Suppressor macrophage treated with lipopolysaccharide for 4 hours (primary cell): ENCODE measurements around the gene CDH18.

Source experiments
- DNase-seq: peaks from one replicate; pipeline ENCODE4 v3.0.0-alpha.2; 2020

The CDH18 gene

DNA sequence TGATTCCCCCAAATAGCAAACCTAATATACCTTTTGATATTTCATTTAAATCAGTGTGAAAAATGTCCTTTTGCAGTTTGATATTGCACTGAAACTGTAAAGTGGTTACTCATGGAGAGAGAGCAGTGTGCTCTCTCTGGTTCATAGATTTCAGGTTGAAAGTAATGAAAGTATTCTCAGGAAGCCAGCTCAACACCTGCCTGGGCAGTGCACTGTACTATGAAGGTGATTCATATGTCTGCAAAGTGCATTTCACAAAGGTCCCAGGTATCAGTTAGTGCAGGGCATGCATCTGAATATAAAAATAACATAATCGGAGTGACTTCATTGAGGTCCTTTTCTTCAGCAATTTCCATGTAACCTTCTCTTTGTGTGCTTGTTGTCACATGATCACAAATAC lies 274.3 kb downstream of the CDH18 start:
- DNase-seq: no peak

DNA sequence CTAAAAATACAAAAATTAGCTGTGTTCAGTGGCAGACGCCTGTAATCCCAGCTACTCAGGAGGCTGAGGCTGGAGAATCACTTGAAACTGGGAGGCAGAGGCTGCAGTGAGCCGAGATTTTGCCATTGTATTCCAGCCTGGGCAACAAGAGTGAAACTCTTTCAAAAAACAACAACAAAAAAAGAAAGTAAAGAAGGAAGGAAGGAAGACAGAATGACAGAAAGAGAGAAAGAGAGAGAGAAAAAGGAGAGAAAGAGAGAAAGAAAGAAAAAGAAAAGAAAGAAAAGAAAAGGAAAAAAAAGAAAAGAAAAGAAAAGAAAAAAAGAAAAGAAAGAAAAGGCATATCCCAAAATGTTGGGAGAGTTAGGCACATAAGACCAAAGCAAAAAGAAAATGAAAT lies 278.6 kb downstream of the CDH18 start:
- DNase-seq: no peak

DNA sequence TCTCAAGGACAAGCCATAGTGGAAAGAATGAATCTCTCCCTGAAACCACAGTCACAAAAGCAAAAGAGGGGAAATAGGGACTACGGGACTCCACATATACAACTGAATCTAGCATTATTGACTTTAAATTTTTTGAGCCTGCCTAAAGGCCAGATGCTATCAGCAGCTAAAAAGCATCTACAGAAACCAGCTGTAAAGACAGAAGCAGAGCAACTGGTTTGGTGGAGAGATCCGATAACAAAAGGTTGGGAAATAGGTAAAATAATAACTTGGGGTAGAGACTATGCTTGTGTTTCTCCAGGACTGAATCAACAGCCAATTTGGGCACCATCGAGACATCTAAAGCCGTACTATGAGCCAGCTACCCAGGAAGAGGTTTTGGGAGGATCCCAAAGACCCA lies 281.2 kb downstream of the CDH18 start:
- no peak for DNase-seq

DNA sequence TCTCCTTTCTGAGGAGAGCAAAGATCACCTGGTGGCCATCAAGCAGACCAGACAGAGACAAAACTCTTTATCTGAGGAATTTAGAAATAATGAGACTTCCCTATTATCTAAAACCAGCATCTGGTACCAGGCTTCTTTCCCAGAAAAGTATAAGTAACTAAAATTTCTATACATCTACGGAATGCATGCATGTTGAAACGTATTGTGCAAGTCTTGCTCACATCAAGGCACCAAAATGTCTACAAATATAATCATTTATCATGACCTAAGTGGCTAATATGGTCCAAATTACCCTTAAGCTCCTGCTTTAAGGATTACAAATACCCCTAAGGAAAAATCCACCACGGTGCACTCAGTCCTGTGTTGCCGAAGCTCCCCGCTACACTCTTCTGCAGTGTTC lies 286.3 kb downstream of the CDH18 start:
- no peak for DNase-seq

DNA sequence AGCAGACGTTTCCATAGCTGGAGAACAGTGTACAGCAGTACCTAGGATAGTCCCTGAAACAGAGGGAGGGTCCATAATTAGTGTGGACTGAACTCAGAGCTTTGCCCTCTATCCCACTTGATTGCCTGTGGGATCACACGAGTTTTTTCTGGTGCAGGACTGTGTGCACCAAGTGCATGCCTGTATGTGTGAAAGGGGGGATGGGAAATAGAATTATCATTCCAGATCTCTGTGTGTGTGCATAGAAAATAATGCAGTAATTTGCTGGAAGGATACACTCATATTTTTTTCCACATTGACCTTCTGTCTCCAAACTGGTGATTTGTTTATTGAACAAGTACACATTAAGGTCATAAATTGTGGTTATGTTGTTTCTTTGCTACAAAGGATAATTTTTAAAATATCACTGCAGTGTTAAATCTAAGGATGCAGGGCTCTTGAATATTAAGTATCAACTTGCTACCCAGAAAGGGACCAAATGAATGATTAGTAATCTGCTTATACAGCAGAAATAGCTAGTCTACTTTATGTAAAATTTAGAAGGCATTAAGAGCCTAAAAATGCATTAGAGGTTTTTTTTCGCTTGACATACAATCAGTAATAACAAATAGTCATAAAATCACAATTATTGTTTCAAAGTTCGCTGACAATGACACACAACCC lies 292.9 kb downstream of the CDH18 start:
- no peak for DNase-seq

DNA sequence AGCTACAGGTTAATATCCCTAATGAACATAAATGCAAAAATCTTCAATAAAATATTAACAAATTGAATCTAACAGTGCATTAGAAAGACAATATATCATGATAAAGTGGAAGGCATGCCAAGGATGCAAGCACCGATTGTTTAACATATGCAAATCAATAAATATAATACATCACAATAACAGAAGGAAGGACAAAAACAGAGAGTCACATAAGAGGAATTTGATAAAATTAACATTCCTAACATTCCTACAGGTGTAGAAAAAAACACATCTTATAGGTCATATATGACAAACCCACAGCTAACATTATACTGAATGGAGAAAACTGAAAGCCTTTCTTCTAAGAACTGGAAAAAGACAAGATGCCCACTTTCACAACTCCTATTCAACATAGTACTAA lies 297.0 kb downstream of the CDH18 start:
- no peak for DNase-seq

DNA sequence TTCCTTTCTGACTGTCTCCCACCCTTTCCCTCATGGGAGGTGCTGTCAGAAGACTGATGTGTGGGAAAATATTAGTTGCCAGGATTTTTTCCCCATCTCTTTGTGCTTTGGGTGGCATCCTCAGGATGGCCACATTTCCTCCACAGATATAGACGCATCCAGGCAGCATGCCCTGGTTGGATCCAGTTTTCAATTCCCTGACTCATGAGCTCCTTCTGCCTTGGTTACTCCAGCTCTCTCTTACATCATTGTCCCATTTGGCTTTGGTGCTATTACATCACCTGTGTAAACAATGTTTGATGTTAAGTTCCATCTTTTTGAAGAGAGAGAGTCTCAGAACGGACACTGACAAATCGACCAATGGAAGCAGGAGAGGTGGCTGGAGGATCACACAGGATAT lies 302.5 kb downstream of the CDH18 start:
- no peak for DNase-seq

DNA sequence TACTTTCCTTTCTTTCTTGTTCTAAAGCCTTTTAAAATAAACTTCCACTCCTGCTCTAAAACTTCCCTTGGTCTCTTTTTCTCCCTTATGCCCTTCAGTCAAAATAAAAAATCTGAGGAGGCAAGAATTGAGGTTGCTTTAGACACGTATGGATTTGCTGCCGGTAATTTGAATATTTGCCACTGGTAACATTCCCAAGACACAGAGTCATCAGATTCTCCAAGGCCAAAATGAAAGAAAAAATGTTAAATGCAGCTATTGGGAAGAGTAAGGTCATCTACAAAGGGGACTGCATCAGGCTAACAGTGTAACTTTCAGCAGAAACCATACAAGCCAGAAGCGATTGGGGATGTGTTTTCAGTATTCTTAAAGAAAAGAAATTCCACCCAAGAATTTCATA lies 311.1 kb downstream of the CDH18 start:
- DNase-seq: no peak

DNA sequence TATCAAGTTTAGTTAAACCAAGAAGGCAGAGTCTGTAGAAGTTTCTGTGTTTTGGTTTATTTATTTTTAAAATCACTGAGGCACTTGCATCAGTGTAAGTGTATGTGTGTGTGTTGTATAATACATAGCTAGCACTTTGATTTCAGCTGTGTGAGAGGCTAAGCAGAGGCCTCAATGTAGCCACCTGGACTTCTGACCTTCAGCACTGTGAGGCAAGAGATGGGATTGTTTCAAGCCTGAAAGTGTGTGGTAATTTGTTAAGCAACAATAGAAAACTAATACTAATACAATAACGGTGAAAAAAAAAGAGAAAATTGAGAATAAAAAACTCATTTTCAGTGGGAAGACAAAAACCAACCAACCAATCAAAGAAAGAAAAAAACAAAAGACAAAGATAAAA lies 327.3 kb downstream of the CDH18 start:
- DNase-seq: no peak

DNA sequence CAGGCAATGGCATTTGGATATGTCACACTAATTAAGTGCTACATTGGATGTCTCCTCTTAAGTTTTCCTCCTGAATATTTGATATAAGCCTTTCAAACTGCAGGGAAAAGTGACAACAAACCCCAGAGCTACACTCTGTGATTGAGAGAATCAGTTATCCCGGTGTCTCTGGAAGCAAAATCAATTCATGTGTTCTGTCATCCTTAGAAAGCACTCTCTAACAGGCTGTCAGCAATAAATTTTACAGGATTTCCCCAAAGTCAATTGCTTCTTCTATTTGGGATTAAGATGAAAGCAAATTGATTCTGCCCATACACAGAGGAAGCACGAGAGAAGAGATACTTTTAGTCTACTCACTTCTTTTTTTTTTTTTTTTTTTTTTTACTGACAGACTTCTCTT lies 332.4 kb downstream of the CDH18 start:
- no peak for DNase-seq

DNA sequence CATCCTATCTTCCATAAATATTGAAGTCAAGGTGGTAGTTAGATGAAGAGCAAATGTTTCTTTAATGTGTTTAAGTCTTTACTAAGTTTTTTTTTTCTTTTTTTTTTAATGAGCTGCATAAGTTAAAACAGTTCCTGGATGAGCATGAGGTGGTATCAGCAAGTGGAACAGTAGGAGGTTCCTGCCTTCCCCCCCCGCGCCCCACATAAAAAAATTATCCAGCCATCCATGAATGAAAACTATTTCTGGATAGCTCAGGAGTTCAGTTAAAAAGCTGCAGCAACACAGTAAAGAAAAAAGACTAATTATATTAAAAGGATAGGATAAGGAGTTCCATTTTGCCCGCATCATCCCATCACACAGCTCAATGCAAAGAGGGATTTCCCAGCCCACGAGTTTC lies 349.5 kb downstream of the CDH18 start:
- DNase-seq: no peak

DNA sequence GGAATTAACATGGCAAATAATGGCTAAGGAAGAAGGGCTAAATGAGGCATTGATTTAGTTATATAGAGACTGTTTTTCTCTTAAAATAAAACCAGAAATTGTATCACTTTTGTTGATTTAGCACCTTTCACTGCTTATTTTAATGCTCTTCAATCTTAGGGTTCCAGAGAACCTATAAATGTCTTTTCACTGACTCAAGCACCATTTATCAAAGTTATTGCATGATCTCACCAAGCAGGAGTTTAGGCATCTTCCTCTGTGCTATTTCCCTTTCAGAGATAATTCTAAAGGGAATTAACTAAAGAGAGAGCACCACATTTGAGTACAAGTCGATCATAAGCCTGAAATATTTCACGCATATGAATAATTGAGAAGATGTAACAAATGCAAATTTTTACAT lies 357.1 kb downstream of the CDH18 start:
- DNase-seq: no peak

DNA sequence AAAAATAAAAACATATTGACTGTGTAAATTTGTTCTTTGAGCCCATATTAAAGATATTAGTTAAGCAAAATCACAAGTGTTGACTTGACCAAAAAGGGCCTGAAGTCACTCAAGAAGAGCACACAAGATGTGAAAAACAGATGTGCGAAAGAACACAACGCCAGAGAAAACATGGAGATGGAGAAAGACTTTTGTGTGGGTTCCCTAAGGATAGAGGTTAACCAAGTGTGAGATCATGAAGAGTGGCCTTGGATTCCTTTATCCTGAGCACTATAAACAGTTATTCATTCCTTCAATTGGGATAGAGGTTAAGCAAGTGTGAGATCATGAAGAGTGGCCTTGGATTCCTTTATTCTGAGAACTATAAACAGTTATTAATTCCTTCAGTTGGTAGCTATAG lies 361.8 kb downstream of the CDH18 start:
- no peak for DNase-seq

DNA sequence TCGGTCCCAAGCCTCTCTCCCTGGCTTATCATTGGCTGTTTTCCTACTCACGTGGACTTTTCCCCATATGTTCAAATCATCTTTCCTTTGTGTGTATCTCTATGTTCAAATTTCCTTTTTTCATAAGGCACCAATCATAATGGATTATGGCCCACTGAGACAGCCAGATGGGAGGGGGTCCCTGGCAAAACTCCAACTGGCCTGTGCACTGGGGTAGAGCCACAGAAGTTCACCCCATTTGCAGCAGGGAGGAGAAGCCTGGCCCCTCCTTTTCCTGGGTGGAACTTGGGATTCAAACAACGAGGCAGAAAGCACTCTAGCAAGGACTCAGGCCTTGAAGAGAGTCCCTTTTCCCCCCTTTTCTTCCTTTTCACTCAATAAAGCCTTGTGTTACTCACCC lies 362.4 kb downstream of the CDH18 start:
- DNase-seq: no peak

DNA sequence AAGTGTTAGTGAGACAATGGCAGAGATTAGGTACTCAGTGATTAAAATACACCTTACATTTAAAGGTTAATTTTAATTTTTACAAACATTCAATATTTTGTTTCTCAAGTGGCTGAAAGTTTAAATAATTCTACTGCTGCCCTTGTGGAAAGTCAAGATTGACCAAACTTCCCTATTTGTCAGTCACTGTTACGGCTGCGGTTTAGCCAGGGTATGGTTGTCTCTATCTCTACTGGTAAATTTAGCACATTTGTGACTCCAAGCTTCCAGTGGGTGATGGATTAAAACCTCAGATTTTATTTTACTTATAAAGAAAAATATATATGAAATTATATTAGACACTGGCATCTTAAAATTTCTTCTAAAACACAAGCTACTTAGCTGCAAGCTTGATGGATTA lies 368.4 kb downstream of the CDH18 start:
- DNase-seq: no peak

DNA sequence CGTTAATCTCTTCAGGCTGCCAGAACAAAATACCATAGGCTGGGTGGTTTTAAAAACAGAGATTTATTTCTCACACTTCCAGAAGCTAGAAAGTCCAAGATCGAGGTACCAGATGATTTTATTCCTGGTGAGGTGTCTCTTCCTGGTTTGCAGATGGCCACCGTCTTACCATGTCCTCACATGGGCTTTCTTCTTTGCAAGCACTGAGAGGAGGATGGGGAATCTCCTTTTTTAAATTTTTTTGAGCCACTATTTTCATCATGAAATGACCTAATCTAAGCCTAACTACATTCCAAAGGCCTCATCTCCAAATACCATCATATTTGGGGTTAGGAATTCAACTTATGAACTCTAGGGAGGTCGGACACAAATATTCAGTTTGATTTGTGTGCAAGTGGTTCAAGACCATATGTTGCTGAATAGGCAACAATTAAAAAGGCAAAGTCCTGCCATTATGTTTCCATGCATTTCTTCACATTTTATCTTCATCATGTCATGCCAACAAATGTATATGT lies 371.2 kb downstream of the CDH18 start:
- no peak for DNase-seq

DNA sequence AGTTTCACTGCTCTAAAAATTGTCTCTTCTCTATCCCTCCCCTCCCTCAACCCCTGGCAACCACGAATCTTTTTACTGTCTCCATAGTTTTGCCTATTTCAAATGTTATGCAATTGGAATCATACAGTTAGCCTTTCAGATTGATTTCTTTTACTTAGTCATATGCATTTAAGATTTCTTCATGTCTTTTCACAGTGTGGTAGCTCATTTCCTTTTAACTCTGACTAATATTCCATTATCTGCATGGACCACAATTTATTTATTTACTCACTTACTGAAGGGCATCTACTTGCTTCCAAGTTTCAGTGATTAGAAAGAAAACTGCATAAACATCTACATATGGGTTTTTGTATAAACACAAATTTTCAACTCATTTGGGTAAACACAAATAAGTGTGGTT lies 372.3 kb downstream of the CDH18 start:
- DNase-seq: no peak

DNA sequence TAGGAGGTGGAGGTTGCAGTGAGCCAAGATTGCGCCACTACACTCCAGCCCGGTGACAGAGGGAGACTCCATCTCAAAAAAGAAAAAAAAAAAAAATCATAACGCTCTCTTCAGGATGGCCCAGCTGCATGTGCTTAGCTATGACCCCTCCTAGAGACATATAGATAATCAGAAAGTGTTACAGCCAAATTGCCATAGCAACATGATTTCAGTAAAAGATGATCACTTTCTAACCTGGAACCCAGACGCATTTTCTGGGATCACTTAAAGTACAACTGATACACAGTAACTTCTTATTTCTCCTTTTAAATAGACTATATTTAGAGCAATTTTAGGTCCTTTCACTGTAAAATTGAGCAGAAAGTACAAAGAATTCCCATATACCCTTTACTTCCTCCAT lies 372.9 kb downstream of the CDH18 start:
- no peak for DNase-seq

DNA sequence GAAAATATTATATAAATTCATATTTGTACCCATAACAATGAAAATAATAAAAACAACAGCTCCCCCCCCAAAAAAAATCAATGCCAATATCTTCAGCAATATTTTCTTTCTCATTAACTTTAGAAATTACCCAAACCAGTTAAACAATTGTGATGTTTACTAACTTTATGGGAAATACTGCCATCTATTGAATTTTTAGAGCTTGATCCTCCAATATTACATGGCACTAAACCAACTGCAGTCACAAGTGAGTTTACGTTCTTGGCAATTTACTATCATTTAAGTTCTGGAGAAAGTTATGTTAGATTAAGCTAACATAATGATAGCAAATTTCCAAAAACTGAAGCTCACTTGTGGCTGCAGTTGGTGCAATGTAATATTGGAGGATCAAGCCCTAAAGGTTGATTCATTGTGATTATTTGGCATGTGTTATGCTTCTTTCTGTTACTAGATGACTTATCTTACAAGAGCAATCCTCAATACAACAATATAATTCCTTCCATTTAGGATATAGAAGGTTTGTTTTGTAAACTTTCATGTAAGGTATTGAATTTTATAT lies 379.5 kb downstream of the CDH18 start:
- no peak for DNase-seq

DNA sequence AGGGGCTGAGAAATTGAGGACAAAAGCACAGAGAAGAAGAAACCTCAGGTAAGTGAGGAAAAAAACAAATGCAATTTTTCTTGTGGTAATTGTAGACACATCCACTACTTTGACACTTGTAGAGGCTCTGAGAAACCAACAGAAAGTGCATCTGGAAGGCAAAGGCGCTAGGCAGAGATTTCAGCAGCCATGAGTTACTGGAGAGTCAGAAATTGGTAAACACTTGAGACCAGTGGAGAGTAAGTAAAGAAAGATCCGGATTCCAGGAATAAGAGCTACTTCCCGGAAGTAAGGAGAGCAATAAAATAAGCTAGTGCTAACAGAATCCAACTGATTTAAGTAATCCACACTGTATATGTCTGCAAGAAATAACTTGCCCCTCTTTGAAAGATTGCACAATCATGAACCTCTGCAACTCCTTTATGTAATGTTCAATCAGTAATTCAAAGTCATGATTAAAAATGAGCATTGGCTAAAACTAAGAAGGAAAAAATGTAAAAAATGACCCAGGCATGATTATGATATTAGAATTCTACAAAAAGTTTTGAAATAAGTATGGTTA lies 382.1 kb downstream of the CDH18 start:
- no peak for DNase-seq

DNA sequence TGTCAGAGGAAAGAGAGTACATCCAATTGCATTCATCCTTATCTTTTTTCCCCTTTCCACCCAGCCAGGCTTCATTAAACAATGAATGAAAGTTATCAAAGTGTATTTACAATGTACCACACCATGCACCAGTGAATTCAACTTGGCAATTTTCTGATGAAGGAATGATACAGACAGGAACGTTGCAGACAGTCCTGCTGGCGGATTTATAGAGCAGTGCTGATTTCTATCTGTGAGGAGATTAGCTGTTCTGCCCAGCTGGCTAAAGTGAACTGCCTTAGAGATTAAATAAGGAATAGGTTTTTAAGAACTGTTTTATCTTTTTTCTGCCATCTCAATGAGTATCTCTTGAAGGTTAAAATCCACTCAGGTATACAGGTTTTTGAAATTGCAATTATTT lies 403.9 kb downstream of the CDH18 start:
- DNase-seq: no peak

DNA sequence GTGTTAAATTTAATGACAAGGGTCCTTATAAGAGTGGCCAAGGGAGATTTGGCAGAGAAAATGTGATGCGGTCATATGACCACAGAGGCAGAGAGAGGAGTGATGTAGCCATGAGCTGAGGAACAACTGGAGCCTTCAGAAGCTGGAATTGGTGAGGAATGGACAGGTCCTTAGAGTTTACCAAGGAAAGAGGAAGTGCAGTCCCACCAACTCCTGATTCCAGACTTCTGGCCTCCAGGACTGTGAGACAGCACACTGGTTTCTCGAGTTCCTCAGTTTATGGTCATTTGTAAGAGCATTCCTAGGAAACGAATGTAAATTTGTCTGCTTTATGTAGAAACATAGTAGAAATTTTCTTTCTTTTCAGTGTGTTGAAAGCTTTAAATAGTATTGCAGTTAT lies 410.1 kb downstream of the CDH18 start:
- no peak for DNase-seq

DNA sequence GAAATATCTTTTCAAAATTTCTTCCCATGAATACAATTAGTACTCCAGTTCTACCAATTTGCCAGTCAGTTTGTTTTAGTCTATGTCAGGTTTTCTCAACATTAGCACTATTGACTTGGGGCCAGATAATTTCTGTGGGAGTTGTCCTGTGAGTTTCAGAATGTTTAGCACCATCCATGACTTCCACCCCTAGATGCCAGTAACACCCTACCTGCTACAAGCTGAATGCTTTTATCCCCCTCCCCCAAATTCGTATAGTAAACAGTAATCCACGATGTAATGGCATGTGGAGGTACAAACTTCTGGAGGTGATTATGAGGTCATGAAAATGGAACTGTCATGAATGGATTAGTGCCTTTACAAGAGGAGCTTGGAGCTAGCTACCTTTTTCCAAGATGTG lies 420.0 kb downstream of the CDH18 start:
- DNase-seq: no peak

DNA sequence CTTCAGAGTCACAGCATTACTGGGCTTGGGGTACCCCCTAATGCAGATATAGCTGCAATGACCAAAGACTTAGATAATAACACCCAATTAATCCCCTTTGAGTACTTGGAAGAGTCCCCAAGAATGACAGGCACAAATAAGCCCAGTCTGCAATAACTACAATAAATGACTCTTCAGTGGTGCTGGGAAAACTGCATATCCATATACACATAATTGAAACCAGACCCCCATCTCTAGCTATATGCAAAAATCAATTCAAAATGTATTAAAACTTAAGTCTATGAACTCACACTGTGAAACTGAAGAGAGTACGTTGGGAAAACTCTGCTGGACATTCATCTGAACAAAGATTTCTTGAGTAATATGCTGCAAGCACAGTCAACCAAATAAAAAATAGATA lies 422.5 kb downstream of the CDH18 start:
- no peak for DNase-seq

DNA sequence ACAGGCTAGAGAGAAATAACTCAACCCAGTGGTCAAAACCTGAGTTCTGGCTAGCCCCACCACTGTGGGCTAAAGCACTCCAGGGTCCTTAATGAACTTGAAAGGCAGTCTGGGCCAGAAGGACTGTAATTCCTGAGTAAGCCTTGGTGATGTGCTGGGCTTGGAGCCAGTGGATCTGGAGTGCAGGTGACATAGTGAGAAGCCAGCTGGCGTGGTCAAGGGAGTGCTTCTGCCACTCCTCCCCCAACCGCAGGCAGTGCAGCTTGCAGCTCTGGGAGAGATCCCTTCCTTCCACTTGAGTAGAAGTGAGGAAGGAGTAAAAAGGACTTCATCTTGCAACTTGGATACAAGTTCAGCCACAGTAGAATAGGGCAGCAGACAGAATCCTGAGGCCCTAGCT lies 424.0 kb downstream of the CDH18 start:
- no peak for DNase-seq
